ENCODE measurements around the gene MAN1C1.

- TF ChIP-seq NFIC (IDR thresholded peaks at IDR 0.05) = no peak
- TF ChIP-seq, protein P1, sequence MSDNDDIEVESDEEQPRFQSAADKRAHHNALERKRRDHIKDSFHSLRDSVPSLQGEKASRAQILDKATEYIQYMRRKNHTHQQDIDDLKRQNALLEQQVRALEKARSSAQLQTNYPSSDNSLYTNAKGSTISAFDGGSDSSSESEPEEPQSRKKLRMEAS (IDR thresholded peaks at IDR 0.05) = no peak
- TF ChIP-seq YY1 (IDR thresholded peaks at IDR 0.05; ENCODE audit: low read depth) = no peak
- TF ChIP-seq RAD21 (IDR thresholded peaks at IDR 0.05; ENCODE audit: low read depth) = peak; percentile 33; the same call in 1 of the 2 replicates
- TF ChIP-seq REST (IDR thresholded peaks at IDR 0.05; ENCODE audit: low read depth) = no peak
- no peak for TF ChIP-seq ZBTB7A (IDR thresholded peaks at IDR 0.05; ENCODE audit: low read depth)
- no peak for TF ChIP-seq EP300 (IDR thresholded peaks at IDR 0.05; ENCODE audit: borderline replicate concordance)
- TF ChIP-seq, protein P2, sequence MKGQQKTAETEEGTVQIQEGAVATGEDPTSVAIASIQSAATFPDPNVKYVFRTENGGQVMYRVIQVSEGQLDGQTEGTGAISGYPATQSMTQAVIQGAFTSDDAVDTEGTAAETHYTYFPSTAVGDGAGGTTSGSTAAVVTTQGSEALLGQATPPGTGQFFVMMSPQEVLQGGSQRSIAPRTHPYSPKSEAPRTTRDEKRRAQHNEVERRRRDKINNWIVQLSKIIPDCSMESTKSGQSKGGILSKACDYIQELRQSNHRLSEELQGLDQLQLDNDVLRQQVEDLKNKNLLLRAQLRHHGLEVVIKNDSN (IDR thresholded peaks at IDR 0.05) = no peak
- no peak for TF ChIP-seq CEBPB (IDR thresholded peaks at IDR 0.05)
- TF ChIP-seq TAF1 (IDR thresholded peaks at IDR 0.05; ENCODE audit: low read depth) = no peak
- TF ChIP-seq TCF12 (IDR thresholded peaks at IDR 0.05; ENCODE audit: low read depth) = no peak
Observed at GRCh38 chr1:25797939-25798338, 181.3 kb downstream of the MAN1C1 start.
